ENCODE results near the gene AQP7. TPM values are rescaled to one million over a fixed set of nuclear protein-coding genes. Genes with fewer than 3 reads are reported as not detected.
"Not testable (repeated sequence)": the region's sequence is repeated elsewhere in the genome, so short reads cannot be mapped to it uniquely, and the experiment has no call there.

The AQP7 gene
- total and polyA plus RNA-seq, 11 donors: 32.1 to 252 (median 113) TPM

DNA sequence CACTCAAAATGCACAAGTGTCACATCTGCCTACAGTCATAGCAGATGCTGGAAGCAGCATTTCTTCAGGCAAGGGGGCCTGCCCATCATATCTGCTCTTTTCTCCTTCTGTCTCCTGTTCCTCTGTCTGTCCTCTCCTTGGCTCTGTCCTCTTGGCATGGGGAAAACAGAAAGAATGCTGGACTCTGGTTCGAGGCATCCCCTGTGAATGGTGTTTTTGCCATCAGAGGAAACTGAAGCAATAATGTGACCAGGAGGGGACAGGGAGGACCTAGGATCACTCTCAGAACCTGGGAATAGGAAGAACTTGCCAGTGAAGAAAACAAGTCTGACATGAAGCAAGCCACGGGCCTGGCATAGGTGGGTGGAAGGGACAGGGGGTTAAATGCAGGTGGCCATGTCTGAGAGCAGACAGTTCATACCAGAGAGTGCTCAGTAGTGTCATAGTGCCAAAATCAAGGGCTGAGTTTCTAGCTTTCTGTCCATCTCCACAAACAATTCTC, 35.3 kb downstream of the AQP7 start:
- no peak overlapping the region for H3K27ac ChIP-seq
- peaks cover 0 to 100% (median 88%) of the 10 kb centered on the region in 9 donors for H3K36me3 ChIP-seq
- TF ChIP-seq POLR2A (IDR thresholded peaks at IDR 0.05) (no peak), CTCF (IDR thresholded peaks at IDR 0.05) (no peak)
- no peak overlapping the region for H3K4me3 ChIP-seq
- H3K27me3 ChIP-seq: no peaks in the 10 kb centered on the region
- ATAC-seq (no peak), DNase-seq (no peak)
- no peaks in the 10 kb centered on the region for H3K9me3 ChIP-seq
- intact Hi-C loops (cut with DNase I): loop anchor here in 1 of 10 donors (5.0 kb wide), 1 partner anchor 100 kb away; no protein-coding TSS in a partner anchor
- H3K4me1 ChIP-seq: no peaks in the 10 kb centered on the region
- WGBS, 4 donors: 88 to 100% (median 92%) methylated on average over 2 of the region's 2 CpGs

GRCh38 chr9:33364814-33365213, 37.6 kb downstream of the AQP7 start:
- not testable (repeated sequence) for H3K9me3 ChIP-seq, DNase-seq, ATAC-seq, H3K27ac ChIP-seq, H3K4me3 ChIP-seq, H3K27me3 ChIP-seq, H3K4me1 ChIP-seq
- WGBS, 4 donors: 93 to 98% (median 94%) methylated on average over 4 of the region's 4 CpGs
- peaks cover 0 to 95% (median 73%) of the 10 kb centered on the region in 9 donors for H3K36me3 ChIP-seq
- intact Hi-C loops (cut with DNase I): loop anchor here in 1 of 10 donors (5.0 kb wide), 1 partner anchor 102 kb away; no protein-coding TSS in a partner anchor

DNA sequence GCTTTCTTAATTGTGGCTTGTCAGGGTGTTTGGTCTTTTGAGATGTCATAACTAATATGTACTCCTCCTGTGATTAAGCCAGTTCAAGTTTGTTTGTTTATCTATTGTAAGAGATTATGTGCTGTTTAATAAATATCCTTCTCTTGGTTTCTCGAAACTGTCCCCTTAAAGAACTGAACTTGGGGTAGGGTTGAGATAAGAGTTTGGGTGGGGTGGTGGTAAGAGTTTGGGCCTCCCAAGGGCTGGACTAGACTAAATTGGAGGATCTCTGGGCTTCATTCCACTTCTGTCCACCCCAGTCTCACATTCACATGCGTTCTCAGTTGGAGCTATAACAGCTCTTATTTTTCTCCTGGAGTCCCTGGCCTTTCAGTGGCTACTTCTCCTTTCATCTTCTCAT, 38.2 kb downstream of the AQP7 start:
- no peaks in the 10 kb centered on the region for H3K4me1 ChIP-seq
- no peaks in the 10 kb centered on the region for H3K27me3 ChIP-seq
- no peaks in the 10 kb centered on the region for H3K9me3 ChIP-seq
- intact Hi-C loops (cut with DNase I): no loop called here
- peaks cover 0 to 94% (median 69%) of the 10 kb centered on the region in 9 donors for H3K36me3 ChIP-seq
- WGBS, 4 donors: 93 to 97% (median 95%) methylated on average over 2 of the region's 2 CpGs
- H3K27ac ChIP-seq: no peak overlapping the region
- no peak overlapping the region for H3K4me3 ChIP-seq
- no peak for TF ChIP-seq CTCF (IDR thresholded peaks at IDR 0.05)
- DNase-seq: no peak
- no peak for ATAC-seq

- DNase-seq, ATAC-seq, H3K9me3 ChIP-seq, H3K27ac ChIP-seq, H3K27me3 ChIP-seq, H3K4me3 ChIP-seq: not testable (repeated sequence)
- intact Hi-C loops (cut with DNase I): loop anchor here in 1 of 10 donors (10.0 kb wide), 2 partner anchors 56 to 64 kb away; partner anchors contain the start of gene NFX1
- peaks cover 0 to 79% (median 54%) of the 10 kb centered on the region in 9 donors for H3K36me3 ChIP-seq
- WGBS, 4 donors: 94 to 98% (median 98%) methylated on average over 3 of the region's 3 CpGs
- H3K4me1 ChIP-seq: peaks cover 0 to 14% (median 8%) of the 10 kb centered on the region in 12 donors
These were observed 43.7 kb downstream of the AQP7 start for GRCh38 chr9:33358641-33359040.

DNA sequence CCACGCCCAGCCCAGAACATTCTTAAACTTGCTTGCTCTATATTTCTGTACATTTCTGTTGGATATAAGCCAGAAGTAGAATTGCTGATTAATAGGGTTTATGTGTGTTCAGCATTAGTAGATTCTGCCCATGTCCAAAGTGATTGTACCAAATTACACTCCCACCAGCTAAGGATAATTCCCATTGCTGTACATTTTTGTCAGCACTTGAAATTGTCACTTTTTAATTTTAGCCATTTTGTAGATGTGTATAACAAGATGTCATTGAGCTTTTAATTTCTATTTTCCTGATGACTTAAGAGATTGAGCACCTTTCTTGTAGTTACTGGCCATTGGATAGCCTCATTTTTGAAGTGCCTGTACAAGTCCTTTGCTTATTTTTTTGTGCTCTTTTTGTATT, 46.4 kb downstream of the AQP7 start:
- TF ChIP-seq CTCF (IDR thresholded peaks at IDR 0.05): no peak
- no peak for TF ChIP-seq POLR2A (IDR thresholded peaks at IDR 0.05)
- no peak for DNase-seq
- Histone ChIP-seq H3K27ac (no peak overlapping the region), H3K36me3 (peaks cover 0 to 68% (median 42%) of the 10 kb centered on the region in 9 donors), H3K4me1 (peaks cover 0 to 18% (median 8%) of the 10 kb centered on the region in 12 donors), H3K27me3 (no peaks in the 10 kb centered on the region), H3K4me3 (no peak overlapping the region), H3K9me3 (no peaks in the 10 kb centered on the region)
- 100% methylated on average over 1 of the region's 1 CpG for WGBS, 4 donors
- intact Hi-C loops (cut with DNase I): loop anchor here in 1 of 10 donors (10.0 kb wide), 2 partner anchors 59 to 61 kb away; partner anchors contain the start of gene NFX1
- ATAC-seq: no peak

Data from heart left ventricle (tissue), 16 donors.